HepG2 (cell line): ENCODE data around the gene CLPTM1L. TPM values are rescaled to one million over a fixed set of nuclear protein-coding genes. Genes with fewer than 3 reads are reported as not detected.

ENCODE experiments used
- ATAC-seq: fragments of 200-7000 bp; cut with Tn5 transposase; 3 replicates; pipeline ENCODE4 v1.9.1; 2020; ENCODE audit warnings: mild to moderate bottlenecking, moderate library complexity
- Bru-seq: library from RNA; stranded (reverse); fragments of 400-500 nt; gene quantifications from one replicate; lab custom pipeline; 2021; lab: Mats Ljungman, UMichigan
- BruChase-seq, 2 experiments: library from RNA; stranded (reverse); fragments of 400-500 nt; gene quantifications; one replicate each; lab custom pipeline; 2021; lab: Mats Ljungman, UMichigan
- BruUV-seq: library from RNA; stranded (reverse); fragments of 400-500 nt; replicated peaks from 2 replicates; lab custom pipeline; 2021; lab: Mats Ljungman, UMichigan
- CTCF ChIA-PET: fragments of 300-600 bp; formaldehyde crosslinking; extraction: SDS; loops from one replicate; lab custom pipeline; 2021; ENCODE audit warnings: low total read pairs, inconsistent platforms, low intra/inter-chr PET ratio; lab: Yijun Ruan, JAX
- POLR2A ChIA-PET: fragments of 350-600 bp; sonication (Branson Sonifier 250); formaldehyde crosslinking; loops from one replicate; lab custom pipeline; 2020; ENCODE audit warnings: antibody characterized with exemption, inconsistent platforms; lab: Yijun Ruan, JAX
- DNase-seq: peaks from one replicate; pipeline ENCODE4 v3.0.0-alpha.2; 2015; ENCODE audit warnings: low spot score
- FAIRE-seq: peaks from 3 replicates; lab custom pipeline; 2011; peaks lifted over from hg19 to GRCh38; lab: Jason Lieb, UNC
- H2AFZ ChIP-seq: one replicate; pipeline ENCODE4 v1.6.1; 2011; ENCODE audit warnings: low read length, inconsistent platforms
- H3K27ac ChIP-seq: fragments of 300-600 bp; 3 replicates; pipeline ENCODE4 v1.8.0; 2011; ENCODE audit warnings: mixed run types, mild to moderate bottlenecking, mixed read lengths, low read length, inconsistent platforms; ENCODE audit not compliant: insufficient read depth; ENCODE audit errors: extremely low read length
- H3K27me3 ChIP-seq, 2 experiments: fragments of 200-600 bp in 1 of 2; 2 replicates in 1 of 2; 3 replicates in 1 of 2; pipeline versions ENCODE4 v1.6.0 to v1.8.0; 2011; ENCODE audit warnings: low read length in 2 of 2, mild to moderate bottlenecking in 2 of 2, moderate library complexity in 2 of 2, inconsistent platforms in 1 of 2; ENCODE audit not compliant: insufficient read depth in 2 of 2, control insufficient read depth in 1 of 2
- H3K36me3 ChIP-seq, 2 experiments: fragments of 200-600 bp in 1 of 2; replicated peaks in 1 of 2; 2 replicates in 1 of 2; 3 replicates in 1 of 2; pipeline versions ENCODE4 v1.5.1 to v1.8.0; 2011; ENCODE audit warnings: low read length in 2 of 2, inconsistent platforms in 1 of 2; ENCODE audit not compliant: insufficient read depth in 2 of 2, control insufficient read depth in 1 of 2
- H3K4me1 ChIP-seq: 2 replicates; pipeline ENCODE4 v1.5.1; 2012; ENCODE audit warnings: low read length, inconsistent platforms; ENCODE audit not compliant: insufficient read depth
- H3K4me2 ChIP-seq: 2 replicates; pipeline ENCODE4 v1.6.0; 2011; ENCODE audit warnings: low read depth, low read length, inconsistent platforms
- H3K4me3 ChIP-seq, 3 experiments: fragments of 200-600 bp in 1 of 3; sonication (generic), shearing (Covaris generic) in 1 of 3; replicated peaks in 1 of 3; 2 replicates each; pipeline ENCODE4 v1.5.1; 2011 to 2016; ENCODE audit warnings: low read length in 3 of 3, inconsistent platforms in 2 of 3, low read depth in 2 of 3, mild to moderate bottlenecking in 2 of 3, control low read depth in 1 of 3, mixed read lengths in 1 of 3; ENCODE audit not compliant: insufficient read depth in 1 of 3
- H3K79me2 ChIP-seq: one replicate; pipeline ENCODE4 v1.6.1; 2011; ENCODE audit warnings: low read length, inconsistent platforms; ENCODE audit not compliant: insufficient read depth
- H3K9ac ChIP-seq: 2 replicates; pipeline ENCODE4 v1.6.0; 2011; ENCODE audit warnings: mild to moderate bottlenecking, low read depth, low read length, inconsistent platforms; ENCODE audit not compliant: insufficient read depth
- H3K9me3 ChIP-seq: 2 replicates; pipeline ENCODE4 v1.5.1; 2012; ENCODE audit warnings: mild to moderate bottlenecking, low read length
- H4K20me1 ChIP-seq: 2 replicates; pipeline ENCODE4 v1.6.0; 2011; ENCODE audit warnings: inconsistent platforms, mild to moderate bottlenecking, low read length, moderate library complexity; ENCODE audit not compliant: insufficient read depth
- HDAC1 ChIP-seq: sonication (generic); formaldehyde crosslinking; IDR thresholded peaks from 2 replicates; pipeline ENCODE4 v1.5.1; 2020; ENCODE audit warnings: mild to moderate bottlenecking, missing genetic modification reagents
- HNF4G ChIP-seq, 2 experiments: sonication (generic) in 1 of 2; formaldehyde crosslinking in 1 of 2; IDR thresholded peaks; 2 replicates each; pipeline versions ENCODE4 v1.4.0 to v1.6.1; 2011 to 2020; ENCODE audit warnings: borderline replicate concordance in 2 of 2, low read depth in 2 of 2, mild to moderate bottlenecking in 2 of 2, low read length in 1 of 2, missing genetic modification reagents in 1 of 2, moderate library complexity in 1 of 2
- KAT2B ChIP-seq: fragments of 150-350 bp; IDR thresholded peaks from 2 replicates; pipeline ENCODE4 v1.6.1; 2014; ENCODE audit warnings: low read depth, low read length, borderline replicate concordance
- SRF ChIP-seq: IDR thresholded peaks from 2 replicates; pipeline ENCODE4 v1.6.1; 2011; ENCODE audit warnings: mild to moderate bottlenecking, low read depth, low read length, moderate library complexity
- TARDBP ChIP-seq: sonication (generic); formaldehyde crosslinking; IDR thresholded peaks from 2 replicates; pipeline ENCODE4 v1.8.0; 2022; ENCODE audit warnings: mild to moderate bottlenecking, missing genetic modification reagents
- ZBTB14 ChIP-seq: sonication (generic); formaldehyde crosslinking; IDR thresholded peaks from 2 replicates; pipeline ENCODE4 v1.4.0; 2020; ENCODE audit warnings: missing genetic modification reagents
- ZGPAT ChIP-seq: IDR thresholded peaks from 2 replicates; pipeline ENCODE4 v1.6.1; 2016; ENCODE audit warnings: mild to moderate bottlenecking
- ZNF224 ChIP-seq: sonication (generic); formaldehyde crosslinking; IDR thresholded peaks from 2 replicates; pipeline ENCODE4 v1.5.0; 2020; ENCODE audit warnings: mild to moderate bottlenecking, missing genetic modification reagents
- WGBS: methylation state at CpG from one replicate; pipeline ENCODE4 v1.1.6; 2017; ENCODE audit warnings: low lambda C conversion rate; 5-methylcytosine and 5-hydroxymethylcytosine counted together
- in situ Hi-C: cut with HindIII; loops from 2 replicates; pipeline ENCODE4 v1.10.0; 2017; ENCODE audit warnings: low pct_unique_long_range_greater_than_20kb; ENCODE audit not compliant: extremely low pct_ligation_motif_present
- intact Hi-C: fragments of 100-400 bp; cut with micrococcal nuclease; formaldehyde crosslinking; loops from one replicate; pipeline ENCODE4 v1.10.0; 2022; ENCODE audit not compliant: unreplicated experiment
- long read RNA-seq, 2 experiments: library from RNA in 1 of 2; library from polyadenylated mRNA in 1 of 2; stranded (forward) in 1 of 2; unstranded in 1 of 2; transcript quantifications; one replicate each; pipeline ENCODE4 v2.0.0, GENCODE V29; 2019 to 2022
- polyA minus RNA-seq, 3 experiments: library from RNA; depleted of rRNA, polyadenylated mRNA; stranded (reverse); fragments of >200 nt; gene quantifications; 2 replicates each; pipeline ENCODE4 v1.2.3, GENCODE V29; 2011; ENCODE audit warnings: low replicate concordance in 1 of 3
- polyA plus RNA-seq, 8 experiments: library from polyadenylated mRNA; depleted of rRNA in 3 of 8; stranded (reverse) in 7 of 8; unstranded in 1 of 8; fragments of >200 nt; fragmentation: Illumina TruSeq in 4 of 8; extraction: Trizol in 4 of 8; gene quantifications; 2 replicates each; pipeline versions ENCODE4 v1.2.1 to v1.2.3, GENCODE V29; 2011 to 2016; ENCODE audit warnings: low read depth in 4 of 8, missing spikeins in 1 of 8, mixed read lengths in 1 of 8; ENCODE audit not compliant: insufficient read depth in 1 of 8
- total RNA-seq, 5 experiments: library from RNA; depleted of rRNA; stranded (reverse); fragments of >200 nt; fragmentation: Illumina TruSeq; extraction: Trizol; gene quantifications; 2 replicates each; pipeline ENCODE4 v1.2.3, GENCODE V29; 2016; ENCODE audit warnings: low read depth in 1 of 5

The CLPTM1L gene
- 65.4 and 124 TPM in 2 replicates for total RNA-seq (2016; rRNA removed; fragmentation: Illumina TruSeq; extraction: Trizol)
- 165 and 166 TPM in 2 replicates for total RNA-seq (2016; cell fraction: cytosol; rRNA removed; fragmentation: Illumina TruSeq; extraction: Trizol; ENCODE audit: low read depth)
- 72.1 and 131 TPM in 2 replicates for total RNA-seq (2016; cell fraction: insoluble cytoplasmic fraction; rRNA removed; fragmentation: Illumina TruSeq; extraction: Trizol)
- 271 and 285 TPM in 2 replicates for total RNA-seq (2016; cell fraction: membrane; rRNA removed; fragmentation: Illumina TruSeq; extraction: Trizol)
- 76.4 and 77.0 TPM in 2 replicates for total RNA-seq (2016; cell fraction: nucleus; rRNA removed; fragmentation: Illumina TruSeq; extraction: Trizol)
- 80.3 and 99.3 TPM in 2 replicates for polyA plus RNA-seq (2011; rRNA removed)
- 102 and 119 TPM in 2 replicates for polyA plus RNA-seq (2011; cell fraction: cytosol; rRNA removed)
- 99.8 and 103 TPM in 2 replicates for polyA plus RNA-seq (2011; cell fraction: nucleus; rRNA removed)
- 43.6 and 60.3 TPM in 2 replicates for polyA plus RNA-seq (2012)
- 124 and 168 TPM in 2 replicates for polyA plus RNA-seq (2016; cell fraction: cytosol; fragmentation: Illumina TruSeq; extraction: Trizol; ENCODE audit: low read depth)
- polyA plus RNA-seq (2016; cell fraction: insoluble cytoplasmic fraction; fragmentation: Illumina TruSeq; extraction: Trizol; ENCODE audit: low read depth): 83.6 and 94.2 TPM in 2 replicates
- polyA plus RNA-seq (2016; cell fraction: membrane; fragmentation: Illumina TruSeq; extraction: Trizol; ENCODE audit: low read depth): 184 and 217 TPM in 2 replicates
- polyA plus RNA-seq (2016; cell fraction: nucleus; fragmentation: Illumina TruSeq; extraction: Trizol; ENCODE audit: insufficient read depth, low read depth): 147 and 155 TPM in 2 replicates
- 281 and 712 TPM in 2 replicates for polyA minus RNA-seq (2011; rRNA and poly(A)+ RNA removed; ENCODE audit: low replicate concordance)
- polyA minus RNA-seq (2011; cell fraction: cytosol; rRNA and poly(A)+ RNA removed): 45.2 and 56.5 TPM in 2 replicates
- 37.0 and 46.2 TPM in 2 replicates for polyA minus RNA-seq (2011; cell fraction: nucleus; rRNA and poly(A)+ RNA removed)
- Bru-seq, nascent RNA: percentile 61 among the genes with signal in this experiment
- percentile 84 among the genes with signal in this experiment for BruChase-seq, experiment 1, labeled RNA remaining after a 6-hour chase
- BruChase-seq, experiment 2, labeled RNA remaining after a 2-hour chase: percentile 79 among the genes with signal in this experiment
- long read RNA-seq, experiment 1, transcript CLPTM1L-201 (17 exons, 2,500 nt): major isoform, 6 of 29 reads
- long read RNA-seq, experiment 1, partial matches to known transcripts: 19 of 29 reads
- long read RNA-seq, experiment 1, other reads (novel, unspliced or antisense): 4 of 29 reads
- long read RNA-seq, experiment 2, transcript CLPTM1L-201 (17 exons, 2,500 nt): major isoform, 106 of 182 reads
- long read RNA-seq, experiment 2, partial matches to known transcripts: 29 of 182 reads
- long read RNA-seq, experiment 2, other reads (novel, unspliced or antisense): 45 of 182 reads

DNA sequence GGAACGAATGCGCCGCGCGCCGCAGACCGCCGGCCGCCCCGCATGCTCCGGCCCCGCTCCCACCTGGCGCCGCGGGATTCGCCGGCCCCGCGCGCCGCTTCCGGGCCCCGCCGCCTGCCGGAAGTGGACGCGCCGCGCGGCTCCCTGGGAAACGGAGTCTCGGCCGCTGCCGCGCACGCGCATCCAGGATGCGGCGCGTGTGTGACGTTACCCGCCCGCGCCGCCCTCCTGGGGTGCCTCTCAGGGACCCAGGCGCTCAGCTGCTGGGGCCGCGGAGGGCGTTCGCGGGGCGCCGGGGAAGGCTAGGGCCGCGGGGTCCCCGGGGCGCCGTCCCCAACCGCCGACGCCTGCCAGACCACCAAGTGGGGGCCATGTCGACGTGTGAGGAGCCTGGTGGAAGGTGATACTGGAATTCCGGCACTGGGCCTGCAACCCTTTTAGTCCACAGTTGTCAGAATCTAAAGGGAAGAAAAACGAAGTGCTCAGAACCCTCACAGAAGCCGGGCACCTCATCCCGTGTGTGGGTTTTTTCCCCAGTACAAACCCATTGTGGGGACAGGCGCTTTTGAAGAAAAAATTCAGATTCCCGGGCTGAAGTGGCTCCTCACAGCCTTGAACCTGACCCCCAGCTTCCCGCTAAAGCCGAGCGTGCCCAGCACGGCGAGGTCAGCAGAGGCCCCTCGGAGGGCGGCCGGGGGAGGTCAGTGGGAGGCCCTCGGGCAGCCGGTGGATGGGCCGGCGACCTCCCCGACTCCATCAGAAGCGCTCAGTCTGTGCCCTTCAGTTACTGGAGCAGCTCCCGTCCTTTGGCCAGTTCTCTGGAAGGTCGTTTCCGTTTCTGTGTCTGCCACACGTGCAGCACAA, at the start of gene CLPTM1L:
TSS of gene CLPTM1L (minus strand) at position 125 of the 864 bp plus-strand sequence. CDS start 258 bp downstream, outside the sequence.
- BruUV-seq: TSS peak; percentile 78
- in situ Hi-C loops: no loop called here
- Histone ChIP-seq H3K9ac (peak within 1 kb of the TSS; percentile 95), H3K79me2 (peaks cover 17% of the 10 kb centered on the region), H3K4me1 (peaks cover 24% of the 10 kb centered on the region), H3K27ac (peak within 1 kb of the TSS; percentile 68), H4K20me1 (no peaks in the 10 kb centered on the region), H3K27me3 (no peaks in the 10 kb centered on the region), H3K36me3 (peaks cover 15 to 28% of the 10 kb centered on the region in 2 experiments; a peak in 4 of 5 replicates), H3K4me2 (peak within 1 kb of the TSS; percentile 96), H3K9me3 (no peaks in the 10 kb centered on the region), H2AFZ (no peak within 1 kb of the TSS), H3K4me3 (peak within 1 kb of the TSS; percentile 72 to 91 (median 90))
- WGBS: 3% methylated on average over 7 of the region's 87 CpGs
- CTCF ChIA-PET: no interaction called here
- POLR2A ChIA-PET: interaction anchor here (1.0 to 3.0 kb wide), 2 partner anchors 17 to 30 kb away, joined by 3 to 12 read pairs; no protein-coding TSS in a partner anchor
- FAIRE-seq (no peak), ATAC-seq (peak; percentile 86), DNase-seq (peak; percentile 69)
- intact Hi-C loops: no loop called here
- no peak for TF ChIP-seq KAT2B
- no peak for TF ChIP-seq HNF4G (IDR thresholded peaks at IDR 0.05; ENCODE audit: borderline replicate concordance, low read depth, low read length)
- no peak for TF ChIP-seq HNF4G (CRISPR knock-in tag; IDR thresholded peaks at IDR 0.05; ENCODE audit: borderline replicate concordance, low read depth)
- TF ChIP-seq ZBTB14 (CRISPR knock-in tag): peak; percentile 67
- TF ChIP-seq SRF: peak; percentile 58; the same call in 1 of the 2 replicates
- no peak for TF ChIP-seq ZNF224 (CRISPR knock-in tag)
- peak; percentile 51; the same call in 1 of the 2 replicates for TF ChIP-seq TARDBP (CRISPR knock-in tag)
- peak; percentile 88 for TF ChIP-seq HDAC1
- peak; percentile 50; the same call in 1 of the 2 replicates for TF ChIP-seq ZGPAT
